MV-4-11 (cell line): Measurements from ENCODE around the gene DDX10.

Experiments
- DNase-seq: peaks from one replicate; lab custom pipeline; 2025; lab: John Stamatoyannopoulos, UW

The DDX10 gene

DNA sequence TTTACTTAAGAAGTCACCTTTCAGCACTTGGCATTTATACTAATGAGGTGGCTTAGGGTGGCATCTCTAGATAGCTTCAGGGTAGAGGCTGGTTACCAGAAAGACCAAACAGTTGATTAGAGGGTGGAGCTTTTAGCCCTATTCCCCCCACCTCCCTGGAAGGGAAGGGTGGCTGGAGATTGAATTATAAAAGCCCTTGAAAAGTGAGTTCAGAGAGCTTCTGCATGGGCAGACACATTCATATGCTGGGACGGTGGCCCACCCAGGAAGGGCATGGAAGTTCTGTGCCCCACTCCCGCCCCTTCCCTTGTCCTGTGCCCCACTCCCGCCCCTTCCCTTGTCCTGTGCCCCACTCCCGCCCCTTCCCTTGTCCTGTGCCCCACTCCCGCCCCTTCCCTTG lies 244.2 kb downstream of the DDX10 start:
- DNase-seq = no peak

DNA sequence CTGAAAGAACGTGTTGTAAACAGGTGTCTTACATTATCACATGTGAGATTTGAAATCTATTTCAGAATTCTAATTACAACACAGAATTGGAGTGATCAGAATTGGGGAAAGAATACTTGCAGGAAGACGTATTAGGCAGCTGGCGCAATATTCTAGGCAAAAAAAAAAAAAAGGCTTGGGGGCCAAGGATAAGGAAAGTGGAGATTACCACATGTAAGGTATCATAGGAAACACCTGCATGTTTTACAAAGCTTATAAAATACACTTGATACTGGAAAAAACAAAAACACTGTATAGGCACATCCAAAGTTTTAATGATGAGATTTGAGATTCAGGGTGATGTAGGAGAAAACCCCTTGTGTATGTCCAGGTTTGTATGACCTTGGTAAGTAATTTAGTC lies 245.1 kb downstream of the DDX10 start:
- no peak for DNase-seq

DNA sequence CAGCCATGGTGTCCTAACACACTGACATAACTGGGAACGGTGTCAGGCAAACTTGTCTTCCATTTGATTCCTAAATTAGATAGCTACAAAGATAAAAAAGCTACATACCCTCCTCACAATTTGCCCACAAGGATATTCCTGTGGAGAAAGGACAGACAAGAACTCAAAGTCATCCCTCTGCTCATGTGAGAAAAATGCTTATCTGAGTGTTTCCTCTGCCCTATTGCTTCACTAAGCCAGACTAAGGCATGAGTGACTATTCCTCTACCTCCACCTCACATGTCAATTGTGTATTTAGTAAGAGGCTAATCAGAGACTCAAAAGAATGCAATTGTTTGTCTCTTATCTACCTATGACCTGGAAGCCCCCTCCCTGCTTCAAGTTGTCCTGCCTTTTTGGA lies 247.7 kb downstream of the DDX10 start:
- DNase-seq = no peak

DNA sequence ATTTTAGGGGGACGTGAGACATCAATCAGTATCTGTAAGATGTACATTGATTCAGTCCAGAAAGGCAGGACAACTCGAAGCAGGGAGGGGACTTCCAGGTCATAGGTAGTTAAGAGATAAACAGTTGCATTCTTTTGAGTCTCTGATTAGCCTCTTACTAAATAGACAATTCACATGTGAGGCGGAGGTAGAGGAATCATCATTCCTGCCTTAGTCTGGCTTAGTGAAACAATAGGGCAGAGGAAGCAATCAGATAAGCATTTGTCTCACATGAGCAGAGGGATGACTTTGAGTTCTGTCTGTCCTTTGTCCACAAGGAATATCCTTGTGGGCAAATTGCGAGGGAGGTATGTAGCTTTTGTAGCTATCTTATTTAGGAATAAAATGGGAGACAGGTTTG lies 248.3 kb downstream of the DDX10 start:
- DNase-seq = no peak

DNA sequence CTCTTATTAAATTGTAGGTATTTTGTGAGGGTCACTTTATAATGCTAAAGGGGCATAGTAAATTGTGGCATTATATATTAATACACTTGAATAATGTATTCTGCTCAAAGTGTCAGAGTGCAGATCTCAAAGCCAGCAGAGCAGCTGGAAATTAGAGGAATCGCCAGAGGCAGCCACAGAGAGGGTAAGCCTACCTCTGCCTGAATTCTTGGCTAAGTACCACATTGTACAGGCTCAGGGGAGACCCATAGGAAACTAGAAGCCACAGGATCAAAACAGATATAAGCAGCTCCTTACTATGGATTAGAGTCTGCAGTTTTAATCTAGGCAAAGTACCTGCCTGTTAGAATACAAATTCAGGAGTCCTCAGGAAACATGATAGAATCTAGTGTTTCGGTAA lies 249.3 kb downstream of the DDX10 start:
- no peak for DNase-seq

DNA sequence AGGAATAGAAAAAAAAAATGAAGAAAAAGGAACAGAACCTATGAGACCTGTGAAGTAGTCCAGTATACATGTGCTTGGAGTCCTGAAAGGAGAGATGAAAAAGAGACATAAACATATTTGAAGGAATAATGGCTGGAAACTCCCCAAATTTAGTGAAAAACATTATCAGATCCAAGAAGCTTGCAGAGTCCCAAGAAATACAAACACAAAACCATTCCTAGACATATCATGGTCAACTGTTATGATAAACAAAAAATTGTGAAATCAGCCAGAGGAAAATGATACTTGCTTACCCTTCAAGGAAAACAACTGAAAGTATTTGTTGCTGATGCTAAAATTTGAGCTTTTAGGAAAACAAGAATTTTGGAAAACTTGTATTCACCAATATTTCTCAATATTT lies 250.1 kb downstream of the DDX10 start:
- no peak for DNase-seq

DNA sequence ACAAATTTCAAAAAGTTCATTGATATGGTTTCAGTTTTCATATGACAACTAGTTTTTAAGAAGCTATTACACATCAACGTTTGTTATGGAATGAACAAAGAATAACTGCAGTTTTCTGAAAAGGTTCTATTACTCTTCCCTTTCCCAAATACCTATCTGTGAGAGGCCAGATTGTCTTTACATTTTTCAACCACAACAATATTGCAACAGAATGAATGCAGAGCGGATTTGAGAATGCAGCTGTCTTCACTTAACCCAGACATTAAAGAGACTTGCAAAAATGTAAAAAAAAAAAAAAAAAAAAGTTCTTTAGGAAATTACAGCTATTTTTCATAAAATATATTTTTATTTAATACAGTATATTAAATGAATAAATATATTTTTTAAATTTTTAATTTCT lies 250.8 kb downstream of the DDX10 start:
- no peak for DNase-seq

DNA sequence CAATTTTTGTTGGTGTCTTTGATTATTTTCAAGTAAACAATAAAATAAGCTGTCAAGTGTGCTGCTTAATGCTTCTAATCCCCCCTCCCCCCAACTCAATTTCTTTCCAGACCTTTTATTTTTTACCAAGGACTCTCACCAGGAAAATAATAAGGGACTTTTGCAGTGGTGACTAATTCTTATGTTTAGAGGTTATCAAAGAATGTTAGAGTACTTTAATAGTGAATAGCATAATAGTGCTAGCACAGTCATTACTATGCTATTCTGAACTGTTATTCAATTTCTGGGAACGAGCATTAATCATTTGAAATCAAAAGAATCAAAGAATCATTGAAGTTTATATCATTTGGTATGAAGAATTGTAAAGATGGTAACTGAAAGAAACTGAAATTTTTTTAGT lies 251.4 kb downstream of the DDX10 start:
- no peak for DNase-seq

DNA sequence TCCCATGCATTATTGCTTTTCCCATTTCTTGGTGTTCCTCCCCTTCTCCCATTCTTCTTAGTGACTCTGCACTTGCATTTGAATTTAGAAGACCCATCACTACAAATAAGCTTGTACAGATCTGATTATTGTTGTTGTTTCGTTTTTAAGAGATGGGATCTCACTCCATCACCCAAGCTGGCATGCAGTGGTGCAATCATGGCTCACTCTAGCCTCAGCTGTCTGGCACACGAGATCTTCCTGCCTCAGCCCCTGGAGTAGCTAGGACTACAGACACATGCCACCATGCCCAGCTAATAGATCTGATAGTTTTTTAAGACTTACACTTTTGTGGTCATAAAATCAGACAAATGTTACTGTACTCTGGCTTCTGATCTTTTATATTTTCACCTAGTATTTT lies 252.1 kb downstream of the DDX10 start:
- no peak for DNase-seq

DNA sequence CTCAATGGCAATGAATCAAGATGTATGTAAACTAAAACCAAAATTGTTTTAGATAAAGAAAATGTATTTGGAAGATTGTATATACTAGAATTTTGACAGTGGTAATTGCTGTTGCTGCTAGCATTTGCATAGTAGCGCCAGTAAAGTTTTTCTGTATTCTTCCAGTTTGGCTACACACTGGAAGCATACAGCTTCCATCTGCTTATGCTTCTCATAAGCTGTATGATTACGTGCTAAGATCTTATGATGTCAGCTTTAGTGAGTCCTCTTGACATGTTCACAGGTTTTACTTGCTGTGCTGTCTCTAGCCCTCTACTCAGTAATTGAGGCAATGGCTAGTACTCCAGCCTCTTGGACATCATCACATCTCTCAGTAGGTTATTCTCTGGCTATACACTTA lies 256.3 kb downstream of the DDX10 start:
- DNase-seq = no peak

DNA sequence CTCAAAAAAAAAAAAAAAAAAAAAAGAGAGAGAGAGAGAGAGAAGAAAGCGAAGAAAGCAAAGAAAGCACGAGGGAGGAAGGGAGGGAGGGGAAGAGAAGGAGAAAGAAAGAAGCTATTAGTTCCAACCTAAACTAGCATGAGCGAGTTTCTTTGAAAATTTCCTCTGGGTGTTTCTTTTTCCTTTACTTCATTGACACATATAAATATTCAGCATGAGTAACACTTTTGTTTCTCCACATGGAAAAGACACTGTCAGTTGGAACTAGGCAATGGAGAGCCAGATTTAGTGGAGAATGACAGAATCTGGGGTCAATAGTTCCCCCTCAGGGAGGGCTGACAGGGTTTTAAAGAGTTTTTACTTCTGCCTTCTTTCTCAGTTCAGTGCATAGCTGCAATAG lies 257.4 kb downstream of the DDX10 start:
- DNase-seq = no peak

DNA sequence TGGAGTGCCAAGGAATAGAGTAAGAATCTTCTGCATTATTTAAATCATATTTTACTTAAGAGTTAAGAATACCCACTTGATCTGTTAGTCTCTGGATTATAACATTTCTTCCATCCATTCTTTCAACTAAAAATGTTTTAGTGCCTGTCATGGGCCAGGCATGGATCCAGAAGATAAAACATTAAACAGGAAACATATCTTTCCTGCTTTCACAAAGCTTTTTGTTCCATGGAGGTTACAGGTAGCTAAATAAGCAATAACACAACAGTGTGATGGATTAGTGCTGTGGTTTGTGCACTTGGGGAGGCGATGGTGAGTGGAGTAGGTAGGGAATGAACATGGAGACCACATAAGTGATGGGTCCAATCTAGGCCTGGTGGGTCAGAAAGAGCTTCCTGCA lies 258.5 kb downstream of the DDX10 start:
- DNase-seq = no peak

DNA sequence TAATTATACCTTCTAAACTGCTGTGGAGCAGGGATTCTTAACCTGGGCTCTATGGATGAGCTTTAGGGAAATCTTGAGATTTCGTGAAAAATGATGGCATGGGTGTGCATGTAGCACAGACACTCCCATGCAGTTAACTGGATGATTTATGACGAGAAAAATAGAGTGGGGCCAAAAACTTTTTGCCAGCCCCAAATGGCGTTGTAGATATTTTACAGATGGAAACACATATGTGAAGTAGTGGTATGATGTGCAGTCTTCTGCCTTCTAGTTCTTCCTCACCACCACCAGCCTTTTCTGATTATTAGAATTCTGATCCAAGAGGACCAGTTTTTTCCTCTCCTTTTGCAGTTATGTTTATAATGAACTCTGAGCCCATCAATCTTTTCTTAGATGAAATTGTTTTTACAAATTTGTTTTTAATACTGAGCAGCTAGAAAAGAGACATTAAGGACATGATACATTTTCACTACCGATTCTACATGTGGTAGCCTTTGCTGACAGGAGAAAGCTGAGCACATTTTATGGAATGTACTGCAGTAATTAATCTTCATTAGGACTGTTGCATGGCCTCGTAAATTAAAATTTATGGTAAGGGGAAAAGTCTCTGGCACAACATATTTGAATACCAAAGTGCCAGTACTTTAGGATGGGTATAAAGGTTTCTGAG lies 261.4 kb downstream of the DDX10 start:
- no peak for DNase-seq

DNA sequence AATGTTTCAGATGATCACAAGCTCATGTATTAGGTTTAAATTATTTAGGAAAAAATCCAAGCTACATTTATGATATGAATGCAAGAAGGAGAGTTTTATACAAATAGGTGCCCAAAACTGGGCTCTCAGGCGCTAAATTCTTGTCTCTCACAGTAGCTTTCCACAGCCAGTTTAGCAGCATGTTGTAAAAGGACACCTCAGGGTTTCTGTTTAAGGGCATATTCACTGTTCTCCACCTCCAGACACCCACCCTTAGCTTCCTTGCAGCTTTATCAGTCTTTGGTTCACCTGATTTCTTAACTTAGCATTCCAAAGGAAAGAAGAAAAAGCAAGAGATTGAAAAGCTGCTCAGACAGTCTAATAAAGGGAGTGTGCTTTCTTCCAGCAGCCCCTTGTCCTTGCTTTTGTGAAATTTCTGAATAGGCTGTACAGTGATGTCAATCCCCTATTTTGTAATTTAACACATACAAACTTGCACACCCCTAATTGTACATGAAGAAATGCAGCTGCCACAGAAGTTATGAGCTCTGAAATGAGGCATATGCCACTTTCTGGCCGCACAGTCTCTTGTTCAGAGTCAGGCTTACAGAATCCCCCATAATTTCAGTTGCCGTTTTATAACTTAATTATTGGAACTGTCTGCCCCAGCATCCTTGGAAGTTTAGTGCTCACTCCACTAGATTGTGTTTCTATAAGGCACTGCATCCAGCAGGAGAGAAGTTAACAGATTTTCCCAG lies 262.1 kb downstream of the DDX10 start:
- no peak for DNase-seq

DNA sequence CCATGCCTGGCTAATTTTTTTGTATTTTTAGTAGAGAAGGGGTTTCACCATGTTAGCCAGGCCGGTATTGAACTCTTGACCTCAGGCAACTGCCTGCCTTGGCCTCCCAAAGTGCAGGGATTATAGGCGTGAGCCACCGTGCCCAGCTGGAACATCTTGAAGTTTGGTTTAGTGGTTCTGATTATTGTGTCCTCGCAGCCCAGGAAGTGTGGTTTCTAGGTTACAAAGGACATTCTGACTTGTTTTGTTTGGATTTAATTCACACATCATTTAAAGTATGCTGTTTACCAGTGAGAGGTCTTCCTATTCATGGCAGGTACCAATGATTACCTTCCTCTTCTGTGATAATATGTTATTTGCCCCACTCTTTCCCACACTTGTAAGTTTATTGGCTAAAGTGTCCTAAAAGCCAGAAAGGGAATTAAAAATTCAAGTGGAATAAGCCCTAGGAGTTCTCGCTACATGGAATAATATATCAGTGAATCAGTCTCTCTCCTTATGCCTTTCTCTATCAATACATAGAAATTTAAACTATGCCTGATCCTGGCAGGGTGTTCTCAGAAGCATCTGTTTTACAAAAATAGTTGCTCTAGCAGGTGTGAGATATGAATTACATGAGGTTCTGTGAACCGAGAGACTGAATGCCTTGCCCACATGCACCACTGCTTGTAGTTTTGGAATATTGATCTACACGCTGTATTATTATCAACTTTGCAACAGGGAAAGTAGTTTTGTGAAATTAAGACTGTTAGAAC lies 263.1 kb downstream of the DDX10 start:
- DNase-seq = peak; percentile 20

DNA sequence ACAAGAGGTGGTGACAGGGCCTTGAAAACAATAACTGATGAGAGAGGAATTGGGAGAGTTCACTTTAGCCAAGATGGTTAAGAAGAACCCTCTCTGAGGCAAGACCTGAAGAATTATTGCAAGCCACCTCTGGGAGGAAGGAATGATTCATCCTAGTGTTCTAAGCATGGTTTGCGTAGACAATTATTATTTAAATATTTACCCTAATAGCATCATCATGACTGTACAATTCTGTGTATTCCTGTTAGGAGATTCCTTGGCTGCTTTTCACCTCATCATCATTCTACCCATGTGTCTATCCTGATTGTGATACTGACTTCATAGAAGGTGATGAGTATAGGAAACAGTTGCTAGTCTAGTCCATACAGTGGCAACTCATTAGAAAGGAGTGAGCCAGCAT lies 264.4 kb downstream of the DDX10 start:
- no peak for DNase-seq

DNA sequence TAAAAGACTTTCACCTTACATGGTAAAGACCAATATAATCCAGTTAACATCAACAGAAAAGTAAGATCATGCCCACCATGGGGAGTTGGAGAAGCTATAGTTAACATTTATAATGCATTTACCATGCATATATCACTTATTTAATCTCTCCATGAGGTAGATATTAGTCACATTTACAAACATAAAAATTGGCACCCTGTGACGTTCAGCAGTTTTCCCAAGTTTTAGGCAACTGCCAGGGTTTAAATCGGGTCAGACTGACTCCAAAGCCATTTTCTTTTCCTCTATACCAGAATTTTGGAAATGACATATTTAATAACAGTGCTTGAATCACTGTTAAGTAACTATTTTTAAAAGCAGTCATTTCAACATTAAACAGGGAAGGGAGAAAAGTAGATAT lies 266.3 kb downstream of the DDX10 start:
- DNase-seq = no peak

DNA sequence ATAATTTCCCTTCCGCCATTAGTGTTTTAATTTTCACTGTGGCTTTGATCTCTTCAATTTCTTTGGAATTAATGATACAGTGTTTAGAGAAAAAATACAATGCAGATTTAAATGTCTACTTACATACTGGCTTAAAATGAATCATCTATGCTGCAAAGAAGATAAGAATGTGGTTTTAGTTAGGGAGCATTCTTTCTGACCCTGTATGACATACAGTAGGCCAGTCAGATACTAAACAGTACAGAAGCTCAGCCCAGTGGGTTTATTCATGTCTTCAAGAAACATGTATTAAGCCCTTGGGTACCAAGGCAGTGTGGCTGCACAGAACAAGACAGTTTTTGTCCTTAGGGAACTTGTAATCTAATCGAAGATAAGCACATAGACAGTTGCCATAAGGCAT lies 268.8 kb downstream of the DDX10 start:
- no peak for DNase-seq

DNA sequence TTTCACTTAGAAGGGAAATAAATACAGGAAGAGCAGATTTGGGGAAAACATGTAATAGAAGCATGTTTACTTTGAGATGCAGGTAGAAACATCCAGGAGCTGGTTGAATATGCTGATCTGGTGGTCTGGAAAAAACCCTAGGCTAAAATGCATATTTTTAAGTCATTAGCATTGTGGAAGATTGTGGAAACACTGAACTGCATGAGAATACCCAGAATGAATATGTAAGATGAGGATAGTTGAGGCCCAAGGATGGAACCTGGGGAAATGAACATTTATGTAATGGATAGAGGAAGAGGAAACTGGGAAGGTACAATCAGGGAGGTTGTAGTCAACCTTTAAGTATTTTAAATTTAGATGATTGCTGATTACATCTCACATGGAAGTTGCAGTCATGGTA lies 269.4 kb downstream of the DDX10 start:
- DNase-seq = no peak

DNA sequence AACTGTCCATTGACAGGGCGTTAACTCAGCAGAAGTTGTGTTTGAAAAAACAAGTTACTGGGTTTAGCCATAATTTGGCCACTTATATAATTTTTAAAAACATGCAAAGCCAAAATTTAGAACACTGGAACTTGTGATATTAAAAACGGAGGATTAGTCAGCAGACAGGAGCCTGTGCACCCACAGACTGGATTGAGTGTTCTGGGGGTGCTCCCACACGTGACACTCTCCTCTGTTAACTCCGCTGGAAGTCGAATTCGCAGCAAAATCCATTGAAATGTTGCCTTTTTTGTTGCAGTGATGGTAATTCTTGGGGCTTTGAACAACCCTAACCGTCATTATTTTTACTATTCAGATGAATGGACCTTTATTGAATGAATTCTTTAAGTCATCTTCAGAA lies 269.8 kb downstream of the DDX10 start:
- DNase-seq = no peak

DNA sequence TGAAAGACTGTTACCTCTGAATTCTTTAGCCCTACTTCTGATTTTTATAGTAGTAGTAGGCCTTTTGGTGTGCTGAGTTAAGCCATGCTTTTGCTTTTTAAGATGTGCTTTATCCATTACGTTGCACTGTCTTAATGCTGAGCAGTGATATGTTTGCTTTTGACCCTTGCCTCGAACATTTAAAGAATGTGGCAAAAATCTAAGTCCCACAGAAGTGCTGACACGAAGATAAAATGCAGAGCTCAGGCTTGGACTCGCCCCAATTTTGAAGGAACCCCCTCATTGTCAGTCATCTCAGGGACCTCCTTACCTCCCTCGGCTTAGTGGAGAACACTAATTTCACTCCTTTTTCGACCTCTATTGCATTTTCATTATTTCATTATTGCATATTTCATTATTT lies 272.9 kb downstream of the DDX10 start:
- DNase-seq = no peak

DNA sequence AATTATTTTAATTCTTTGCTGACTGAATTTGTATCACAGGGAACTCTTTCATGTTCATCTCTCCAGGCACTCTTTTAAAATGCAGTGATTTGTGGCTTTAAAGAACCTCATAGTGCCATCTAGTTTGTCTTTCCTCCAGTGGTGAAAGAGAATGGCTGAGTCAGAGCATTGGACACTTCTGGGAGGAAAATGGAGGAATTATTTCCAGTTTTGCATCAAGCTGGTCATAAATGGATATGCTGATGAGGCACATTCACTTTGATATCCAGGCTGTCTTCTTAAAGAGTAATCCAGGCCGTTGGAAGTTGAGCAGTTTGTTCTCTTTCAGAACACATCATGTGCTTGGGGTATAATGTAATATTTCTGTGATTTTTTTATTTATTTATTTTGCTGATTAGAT lies 273.7 kb downstream of the DDX10 start:
- no peak for DNase-seq

DNA sequence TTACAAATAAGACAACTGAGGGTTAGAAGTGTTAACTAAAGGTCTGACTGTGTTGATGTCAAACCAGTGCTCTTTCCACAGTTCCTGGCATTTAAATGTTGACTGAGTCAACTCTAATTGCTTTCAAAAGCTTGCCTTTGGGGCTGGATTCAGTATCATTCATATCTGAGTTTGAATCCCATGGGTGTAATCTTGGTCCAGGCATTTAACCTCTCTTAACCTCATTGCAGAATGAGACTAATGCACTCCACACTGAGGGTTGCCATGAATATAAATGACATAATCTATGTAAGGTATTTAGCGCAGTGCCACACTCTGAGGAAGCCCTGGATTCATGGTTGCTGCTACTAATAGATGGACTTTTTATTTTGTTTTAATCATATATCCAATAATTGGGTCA lies 274.3 kb downstream of the DDX10 start:
- DNase-seq = no peak
